Osteocyte (in vitro differentiated cells): ENCODE measurements around the gene NBEA. TPM values are rescaled to one million over a fixed set of nuclear protein-coding genes. Genes with fewer than 3 reads are reported as not detected.
"Not testable (repeated sequence)": the region's sequence is repeated elsewhere in the genome, so short reads cannot be mapped to it uniquely, and the experiment has no call there.

ENCODE experiments used
- DNase-seq: peaks from one replicate; pipeline ENCODE4 v3.0.0; 2021; ENCODE audit warnings: mixed read lengths; ENCODE audit not compliant: unreplicated experiment; ENCODE audit errors: extremely low spot score
- H3K27ac Mint-ChIP-seq: one replicate; pipeline ENCODE4 v1.8.0; 2021; ENCODE audit warnings: mild to moderate bottlenecking, mixed read lengths; ENCODE audit not compliant: unreplicated experiment
- H3K27me3 Mint-ChIP-seq: one replicate; pipeline ENCODE4 v1.8.0; 2021; ENCODE audit warnings: mixed read lengths; ENCODE audit not compliant: unreplicated experiment
- H3K36me3 Mint-ChIP-seq: one replicate; pipeline ENCODE4 v1.8.0; 2021; ENCODE audit warnings: mixed read lengths; ENCODE audit not compliant: unreplicated experiment
- H3K4me1 Mint-ChIP-seq: one replicate; pipeline ENCODE4 v1.8.0; 2021; ENCODE audit warnings: mixed read lengths; ENCODE audit not compliant: unreplicated experiment
- H3K4me3 Mint-ChIP-seq: one replicate; pipeline ENCODE4 v1.8.0; 2021; ENCODE audit warnings: mild to moderate bottlenecking, moderate library complexity, mixed read lengths; ENCODE audit not compliant: unreplicated experiment
- H3K9me3 Mint-ChIP-seq: one replicate; pipeline ENCODE4 v1.8.0; 2021; ENCODE audit warnings: mixed read lengths; ENCODE audit not compliant: unreplicated experiment
- total RNA-seq: library from RNA; stranded (reverse); gene quantifications from 2 replicates; pipeline ENCODE4 v1.2.1, GENCODE V29; 2021
- TF ChIP-seq, protein P1 (sequence below): fragments of 200-600 bp; sonication (generic); IDR thresholded peaks from 2 replicates; pipeline ENCODE4 v1.5.0; 2021; ENCODE audit warnings: antibody characterized with exemption, mild to moderate bottlenecking, moderate library complexity

NBEA gene
- total RNA-seq, 1 donor from 2014 or later, result 10.9 TPM

DNA sequence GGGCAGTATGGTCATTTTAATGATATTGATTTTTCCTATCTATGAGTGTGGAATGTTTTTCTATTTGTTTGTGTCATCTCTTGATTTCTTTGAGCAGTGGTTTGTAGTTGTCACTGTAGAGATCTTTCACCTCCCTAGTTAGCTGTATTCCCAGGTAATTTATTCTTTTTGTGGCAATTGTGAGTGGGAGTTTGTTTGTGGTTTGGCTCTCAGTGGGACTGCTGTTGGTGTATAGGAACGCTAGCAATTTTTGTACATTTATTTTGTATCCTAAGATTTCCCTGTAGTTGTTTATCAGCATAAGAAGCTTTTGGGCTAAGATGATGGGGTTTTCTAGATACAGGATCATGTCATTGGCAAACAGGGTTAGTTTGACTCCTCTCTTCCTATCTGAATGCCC is 28.9 kb downstream of the NBEA start:
- Mint-ChIP-seq H3K9me3 (peaks cover 24% of the 10 kb centered on the region), H3K27ac (no peak overlapping the region), H3K4me1 (peaks cover 11% of the 10 kb centered on the region), H3K27me3 (no peaks in the 10 kb centered on the region), H3K36me3 (peaks cover 5% of the 10 kb centered on the region), H3K4me3 (no peak overlapping the region)
- DNase-seq, result no peak
- TF ChIP-seq, protein P1, sequence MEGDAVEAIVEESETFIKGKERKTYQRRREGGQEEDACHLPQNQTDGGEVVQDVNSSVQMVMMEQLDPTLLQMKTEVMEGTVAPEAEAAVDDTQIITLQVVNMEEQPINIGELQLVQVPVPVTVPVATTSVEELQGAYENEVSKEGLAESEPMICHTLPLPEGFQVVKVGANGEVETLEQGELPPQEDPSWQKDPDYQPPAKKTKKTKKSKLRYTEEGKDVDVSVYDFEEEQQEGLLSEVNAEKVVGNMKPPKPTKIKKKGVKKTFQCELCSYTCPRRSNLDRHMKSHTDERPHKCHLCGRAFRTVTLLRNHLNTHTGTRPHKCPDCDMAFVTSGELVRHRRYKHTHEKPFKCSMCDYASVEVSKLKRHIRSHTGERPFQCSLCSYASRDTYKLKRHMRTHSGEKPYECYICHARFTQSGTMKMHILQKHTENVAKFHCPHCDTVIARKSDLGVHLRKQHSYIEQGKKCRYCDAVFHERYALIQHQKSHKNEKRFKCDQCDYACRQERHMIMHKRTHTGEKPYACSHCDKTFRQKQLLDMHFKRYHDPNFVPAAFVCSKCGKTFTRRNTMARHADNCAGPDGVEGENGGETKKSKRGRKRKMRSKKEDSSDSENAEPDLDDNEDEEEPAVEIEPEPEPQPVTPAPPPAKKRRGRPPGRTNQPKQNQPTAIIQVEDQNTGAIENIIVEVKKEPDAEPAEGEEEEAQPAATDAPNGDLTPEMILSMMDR, result no peak

DNA sequence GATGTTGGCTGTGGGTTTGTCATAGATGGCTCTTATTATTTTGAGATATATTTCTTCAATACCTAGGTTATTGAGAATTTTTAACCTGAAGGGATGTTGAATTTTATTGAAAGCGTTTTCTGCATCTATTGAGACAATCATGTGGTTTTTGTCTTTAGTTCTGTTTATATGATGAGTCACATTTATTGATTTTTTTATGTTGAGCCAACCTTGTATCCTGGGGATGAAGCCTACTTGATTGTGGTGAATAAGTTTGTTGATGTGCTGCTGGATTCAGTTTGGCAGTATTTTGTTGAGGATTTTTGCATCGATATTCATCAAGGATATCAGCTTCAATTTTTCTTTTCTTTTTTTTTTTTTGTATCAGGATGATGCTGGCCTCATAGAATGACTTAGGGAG is 29.4 kb downstream of the NBEA start:
- peaks cover 11% of the 10 kb centered on the region for H3K4me1 Mint-ChIP-seq
- H3K9me3 Mint-ChIP-seq, result peaks cover 24% of the 10 kb centered on the region
- DNase-seq, result no peak
- H3K36me3 Mint-ChIP-seq, result peaks cover 5% of the 10 kb centered on the region
- H3K27ac Mint-ChIP-seq, result no peak overlapping the region
- no peaks in the 10 kb centered on the region for H3K27me3 Mint-ChIP-seq
- H3K4me3 Mint-ChIP-seq, result no peak overlapping the region
- TF ChIP-seq, protein P1, result no peak

DNA sequence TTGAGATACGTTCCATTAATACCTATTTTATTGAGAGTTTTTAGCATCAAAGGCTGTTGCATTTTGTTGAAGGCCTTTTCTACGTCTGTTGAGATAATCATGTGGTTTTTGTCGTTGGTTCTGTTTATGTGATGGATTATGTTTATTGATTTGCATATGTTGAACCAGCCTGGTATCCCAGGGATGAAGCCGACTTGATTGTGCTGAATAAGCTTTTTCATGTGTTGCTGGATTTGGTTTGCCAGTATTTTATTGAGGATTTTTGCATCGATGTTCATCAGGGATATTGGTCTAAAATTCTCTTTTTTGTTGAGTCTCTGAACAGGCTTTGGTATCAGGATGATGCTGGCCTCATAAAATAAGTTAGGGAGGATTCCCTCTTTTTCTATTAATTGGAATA is 43.1 kb downstream of the NBEA start:
- H3K27ac Mint-ChIP-seq, H3K4me3 Mint-ChIP-seq, H3K36me3 Mint-ChIP-seq, H3K4me1 Mint-ChIP-seq, DNase-seq, H3K27me3 Mint-ChIP-seq: not testable (repeated sequence)
- H3K9me3 Mint-ChIP-seq, result peaks cover 25% of the 10 kb centered on the region

DNA sequence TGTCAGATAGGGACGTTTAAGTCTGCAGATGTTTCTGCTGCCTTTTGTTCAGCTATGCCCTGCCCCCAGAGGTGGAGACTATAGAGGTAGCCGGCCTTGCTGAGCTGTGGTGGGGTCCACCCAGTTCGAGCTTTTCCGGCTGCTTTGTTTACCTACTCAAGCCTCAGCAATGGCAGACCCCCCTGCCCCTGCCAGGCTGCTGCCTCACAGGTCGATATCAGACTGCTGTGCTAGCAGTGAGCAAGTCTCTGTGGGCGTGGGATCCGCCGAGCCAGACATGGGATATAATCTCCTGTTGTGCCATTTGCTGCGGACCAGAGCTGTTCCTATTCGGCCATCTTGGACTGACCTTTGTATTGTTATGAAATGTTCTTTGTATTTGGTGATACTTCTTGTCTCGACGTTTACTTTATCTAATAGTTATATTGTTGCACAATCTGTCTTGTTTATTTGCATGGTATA is 46.3 kb downstream of the NBEA start:
- H3K9me3 Mint-ChIP-seq, result peaks cover 35% of the 10 kb centered on the region
- no peak overlapping the region for H3K4me3 Mint-ChIP-seq
- H3K27ac Mint-ChIP-seq, result no peak overlapping the region
- peaks cover 2% of the 10 kb centered on the region for H3K36me3 Mint-ChIP-seq
- TF ChIP-seq, protein P1, result no peak
- no peaks in the 10 kb centered on the region for H3K27me3 Mint-ChIP-seq
- no peak for DNase-seq
- H3K4me1 Mint-ChIP-seq, result no peaks in the 10 kb centered on the region

DNA sequence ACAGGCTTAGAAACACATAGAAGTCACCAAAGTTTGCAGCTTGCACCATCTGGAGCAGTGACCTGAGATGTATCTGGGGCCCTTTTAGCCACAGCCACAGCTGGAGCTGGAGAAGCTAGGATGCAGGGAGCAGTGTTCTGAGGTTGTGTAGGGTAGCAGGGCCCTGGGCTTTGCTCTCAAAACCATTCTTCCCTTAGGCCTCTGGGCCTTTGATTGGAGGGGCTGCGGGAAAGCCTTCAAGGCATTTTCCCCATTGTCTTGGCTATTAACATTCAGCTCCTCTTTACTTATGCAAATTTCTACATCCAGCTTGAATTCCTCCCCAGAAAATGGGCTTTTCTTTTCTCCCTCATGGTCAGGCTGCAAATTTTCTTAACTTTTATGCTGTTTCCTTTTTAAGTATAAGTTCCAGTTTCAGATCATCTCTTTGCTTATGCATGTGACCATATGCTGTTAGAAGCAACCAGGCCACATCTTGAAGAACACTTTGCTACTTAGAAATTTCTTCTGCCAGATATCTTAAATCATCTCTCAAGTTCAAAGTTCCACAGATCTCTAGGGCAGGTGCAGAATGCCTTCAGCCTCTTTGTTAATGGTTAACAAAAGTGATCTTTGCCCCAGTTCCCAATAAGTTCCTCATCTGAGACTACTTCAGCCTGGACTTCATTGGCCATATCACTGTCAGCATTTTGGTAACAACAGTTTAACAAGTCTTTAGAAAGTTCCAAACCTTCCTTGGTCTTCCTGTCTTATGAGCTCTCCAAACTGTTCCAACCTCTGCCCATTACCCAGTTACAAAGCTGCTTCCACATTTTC is 48.5 kb downstream of the NBEA start:
- no peak overlapping the region for H3K27ac Mint-ChIP-seq
- H3K36me3 Mint-ChIP-seq, result peaks cover 2% of the 10 kb centered on the region
- H3K4me3 Mint-ChIP-seq, result no peak overlapping the region
- no peaks in the 10 kb centered on the region for H3K27me3 Mint-ChIP-seq
- no peak for DNase-seq
- H3K9me3 Mint-ChIP-seq, result peaks cover 35% of the 10 kb centered on the region
- no peaks in the 10 kb centered on the region for H3K4me1 Mint-ChIP-seq
- TF ChIP-seq, protein P1, result no peak
